Measurements from ENCODE around the gene ZCCHC2. TPM values are rescaled to one million over a fixed set of nuclear protein-coding genes. Genes with fewer than 3 reads are reported as not detected.

ZCCHC2 gene
- total RNA-seq, 1 experiment from 2014 or later = 3.2 TPM

DNA sequence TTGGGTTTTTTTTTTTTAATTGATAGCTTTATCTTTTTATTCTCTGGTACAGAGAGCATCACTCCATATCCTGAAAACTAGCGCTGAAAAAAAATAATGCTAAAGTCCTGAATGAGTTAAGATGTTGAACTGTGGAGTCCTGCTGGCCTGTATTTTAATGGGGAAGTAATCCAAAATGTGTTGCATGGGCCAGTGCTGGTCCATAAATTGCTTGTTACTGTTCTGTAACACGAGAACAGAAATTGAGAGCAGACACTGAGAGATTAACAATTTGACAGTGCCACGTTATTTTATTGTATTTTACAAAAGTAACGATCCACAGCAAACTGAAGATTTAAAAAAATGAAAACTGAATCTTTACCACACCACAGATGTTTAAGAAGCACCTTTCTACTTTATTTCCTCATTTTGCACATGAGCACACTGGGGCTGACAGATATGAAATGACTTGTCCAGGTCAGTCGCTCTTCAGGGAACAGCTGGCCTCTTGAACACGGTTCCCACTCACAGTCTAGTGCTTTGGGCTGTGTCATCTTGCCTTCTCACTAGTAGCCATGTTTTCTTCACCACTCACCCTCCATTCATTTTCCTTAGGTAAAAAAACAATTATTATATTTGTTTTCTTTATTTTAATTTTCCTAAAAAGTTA lies 35.3 kb downstream of the ZCCHC2 start:
- in situ Hi-C loops (cut with HindIII; ENCODE audit: low pct_unique_long_range_greater_than_20kb, low sequenced_read_pairs) = no loop called here

DNA sequence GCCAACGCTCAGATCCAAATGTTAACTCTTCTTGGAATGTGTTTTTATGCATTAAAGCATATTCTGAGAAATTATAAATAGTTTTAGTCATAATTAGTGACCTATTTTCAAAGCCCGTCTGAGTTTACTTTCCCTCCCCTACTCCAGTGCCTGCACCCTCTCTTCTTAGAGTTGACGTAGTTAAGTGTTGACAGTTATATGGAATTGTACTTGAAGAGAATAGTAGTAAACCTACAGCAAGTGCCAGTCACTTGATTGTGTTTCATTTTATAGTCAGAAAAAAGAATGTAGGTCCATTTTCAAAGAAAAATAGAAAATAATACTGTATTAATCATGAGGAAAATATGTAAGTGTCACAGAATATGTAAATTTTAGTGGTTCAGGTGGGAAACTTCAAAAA lies 41.2 kb downstream of the ZCCHC2 start:
- in situ Hi-C loops (cut with HindIII; ENCODE audit: low pct_unique_long_range_greater_than_20kb, low sequenced_read_pairs) = no loop called here
- DNase-seq (ENCODE audit: low read depth) = no peak

More for the DNA sequence above, 35.3 kb downstream of the ZCCHC2 start:
- DNase-seq (ENCODE audit: low read depth) = no peak

DNA sequence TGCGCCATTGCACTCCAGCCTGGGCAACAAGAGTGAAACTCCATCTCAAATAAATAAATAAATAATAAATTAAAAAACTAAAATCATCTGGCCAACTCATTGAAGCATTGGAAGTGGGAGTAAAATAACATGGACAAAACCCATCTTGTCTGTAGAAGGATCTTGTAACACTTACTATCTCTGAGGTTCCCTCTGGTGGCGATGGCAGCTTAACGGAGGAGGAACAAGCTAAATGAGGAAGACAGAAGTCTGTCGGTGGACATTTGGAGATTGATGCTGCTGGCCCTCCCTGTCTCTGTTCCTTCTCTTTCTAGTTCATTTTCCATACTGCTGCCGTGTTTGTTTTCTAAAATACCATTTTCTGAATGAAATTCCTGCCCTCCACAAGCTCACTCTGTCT lies 43.4 kb downstream of the ZCCHC2 start:
- peak; percentile 1 for DNase-seq (ENCODE audit: low read depth)
- in situ Hi-C loops (cut with HindIII; ENCODE audit: low pct_unique_long_range_greater_than_20kb, low sequenced_read_pairs) = no loop called here

DNA sequence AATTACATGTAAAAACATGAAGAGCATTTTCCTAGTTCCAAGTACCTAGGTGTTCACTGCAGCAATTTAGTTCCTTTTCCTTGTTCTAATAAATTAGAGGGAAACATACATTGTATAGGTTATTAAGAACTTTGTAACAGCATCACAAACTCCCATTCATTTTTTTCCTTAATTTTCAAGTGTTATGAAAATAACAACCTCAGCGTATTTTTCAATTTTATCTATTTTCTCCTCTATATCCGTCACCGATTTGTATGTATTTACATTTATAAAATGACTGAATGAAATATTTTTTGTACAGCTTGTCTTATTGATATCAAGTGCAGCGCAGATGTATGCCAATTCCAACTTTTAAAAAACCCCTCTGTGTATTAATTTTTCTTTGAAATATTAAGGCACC lies 44.0 kb downstream of the ZCCHC2 start:
- in situ Hi-C loops (cut with HindIII; ENCODE audit: low pct_unique_long_range_greater_than_20kb, low sequenced_read_pairs) = no loop called here
- no peak for DNase-seq (ENCODE audit: low read depth)

DNA sequence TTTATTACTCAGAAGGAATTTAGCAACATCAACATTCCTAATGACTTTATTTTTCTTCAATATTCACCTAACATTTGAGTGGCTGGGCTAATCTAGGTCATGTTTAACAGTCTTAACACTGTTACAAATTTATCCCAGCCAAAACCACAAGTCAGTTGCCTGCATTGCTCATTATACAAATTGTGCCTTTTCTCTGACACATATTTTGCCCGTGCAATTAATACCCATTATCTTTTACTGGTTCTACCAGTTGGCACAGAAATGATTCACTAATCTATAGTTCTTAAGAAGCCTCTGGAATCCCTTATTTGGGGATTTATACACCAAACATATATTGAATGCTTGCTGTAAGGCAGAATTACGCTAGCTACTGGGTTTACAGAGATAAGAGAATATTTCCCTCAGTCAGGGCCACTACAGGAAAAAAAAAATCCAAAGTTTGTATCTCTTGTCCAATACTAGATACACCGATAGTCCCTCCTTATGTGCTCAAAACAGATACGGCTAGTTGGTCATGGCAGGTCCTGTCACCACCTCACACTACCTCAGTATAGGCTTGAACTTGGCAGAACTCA lies 46.3 kb downstream of the ZCCHC2 start:
- DNase-seq (ENCODE audit: low read depth) = no peak
- in situ Hi-C loops (cut with HindIII; ENCODE audit: low pct_unique_long_range_greater_than_20kb, low sequenced_read_pairs) = no loop called here

DNA sequence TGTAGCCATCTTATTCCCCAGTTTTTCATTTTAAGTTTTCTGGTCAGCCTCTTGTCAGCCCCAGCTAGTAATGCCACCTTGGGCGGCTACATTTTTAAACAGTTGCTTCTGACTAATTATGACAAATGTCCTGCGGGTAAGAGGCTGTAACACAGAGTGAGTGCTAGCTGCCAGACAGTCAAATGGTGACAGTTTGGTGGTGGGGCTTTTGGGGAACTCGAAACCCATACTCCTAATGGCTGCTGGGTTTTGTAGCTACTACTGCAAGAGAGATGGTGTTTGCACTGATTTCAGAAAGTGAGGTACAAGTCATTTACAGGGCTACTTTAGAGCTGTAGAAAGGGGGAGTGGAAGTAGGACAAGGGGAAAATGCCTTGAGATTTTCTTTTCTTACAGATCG lies 48.2 kb downstream of the ZCCHC2 start:
- in situ Hi-C loops (cut with HindIII; ENCODE audit: low pct_unique_long_range_greater_than_20kb, low sequenced_read_pairs) = no loop called here
- DNase-seq (ENCODE audit: low read depth) = no peak

DNA sequence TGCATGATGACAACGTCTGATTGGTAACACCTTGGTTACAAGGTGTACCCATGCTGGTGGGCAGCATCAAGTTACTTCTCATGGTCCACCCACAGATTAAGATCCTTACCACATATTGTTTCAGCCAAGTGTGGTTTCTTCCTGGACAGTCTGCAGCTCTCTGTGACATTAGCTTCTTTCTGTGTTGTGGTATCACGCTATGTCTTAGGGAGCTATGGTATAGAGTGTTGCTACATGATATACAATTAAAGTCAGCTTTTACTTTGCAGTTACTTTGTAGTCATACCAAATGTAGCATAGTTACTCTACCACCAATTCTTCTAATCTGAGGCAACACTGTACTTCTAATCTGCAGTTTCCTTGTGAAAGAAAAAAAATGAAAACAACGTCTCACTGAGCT lies 48.8 kb downstream of the ZCCHC2 start:
- in situ Hi-C loops (cut with HindIII; ENCODE audit: low pct_unique_long_range_greater_than_20kb, low sequenced_read_pairs) = no loop called here

DNA sequence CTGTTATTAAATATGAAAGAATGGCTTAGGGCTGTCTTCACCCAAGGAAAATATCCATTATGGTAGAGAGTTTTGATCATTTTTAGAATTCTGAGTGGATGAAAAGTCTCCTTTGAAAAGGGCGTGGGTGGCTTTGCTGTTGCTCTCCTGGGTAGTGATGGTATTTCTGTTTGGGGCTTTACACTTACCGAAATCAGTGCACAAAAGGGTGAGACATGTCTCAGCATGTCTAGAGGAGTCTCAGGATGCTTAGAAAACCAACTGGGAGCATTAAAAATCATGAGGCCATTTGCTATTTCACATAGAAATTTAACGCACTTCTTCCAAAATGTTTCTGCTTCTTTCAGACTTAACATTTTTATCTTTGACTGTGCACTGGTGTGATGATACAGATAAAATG lies 49.6 kb downstream of the ZCCHC2 start:
- DNase-seq (ENCODE audit: low read depth) = no peak
- in situ Hi-C loops (cut with HindIII; ENCODE audit: low pct_unique_long_range_greater_than_20kb, low sequenced_read_pairs) = no loop called here

More for the DNA sequence above, 48.8 kb downstream of the ZCCHC2 start:
- DNase-seq (ENCODE audit: low read depth) = no peak

DNA sequence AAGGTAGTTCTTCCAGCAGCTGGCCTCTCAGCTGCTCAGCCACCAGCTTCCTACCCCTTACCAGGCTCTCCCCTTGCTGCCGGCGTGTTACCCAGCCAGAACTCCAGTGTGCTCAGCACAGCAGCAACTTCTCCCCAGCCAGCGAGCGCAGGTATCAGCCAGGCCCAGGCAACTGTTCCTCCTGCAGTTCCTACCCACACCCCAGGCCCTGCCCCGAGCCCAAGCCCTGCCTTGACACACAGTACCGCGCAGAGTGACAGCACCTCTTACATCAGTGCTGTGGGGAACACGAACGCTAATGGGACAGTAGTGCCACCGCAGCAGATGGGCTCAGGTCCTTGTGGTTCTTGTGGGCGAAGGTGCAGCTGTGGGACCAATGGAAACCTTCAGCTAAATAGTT lies 52.0 kb downstream of the ZCCHC2 start:
- in situ Hi-C loops (cut with HindIII; ENCODE audit: low pct_unique_long_range_greater_than_20kb, low sequenced_read_pairs) = no loop called here
- no peak for DNase-seq (ENCODE audit: low read depth)

DNA sequence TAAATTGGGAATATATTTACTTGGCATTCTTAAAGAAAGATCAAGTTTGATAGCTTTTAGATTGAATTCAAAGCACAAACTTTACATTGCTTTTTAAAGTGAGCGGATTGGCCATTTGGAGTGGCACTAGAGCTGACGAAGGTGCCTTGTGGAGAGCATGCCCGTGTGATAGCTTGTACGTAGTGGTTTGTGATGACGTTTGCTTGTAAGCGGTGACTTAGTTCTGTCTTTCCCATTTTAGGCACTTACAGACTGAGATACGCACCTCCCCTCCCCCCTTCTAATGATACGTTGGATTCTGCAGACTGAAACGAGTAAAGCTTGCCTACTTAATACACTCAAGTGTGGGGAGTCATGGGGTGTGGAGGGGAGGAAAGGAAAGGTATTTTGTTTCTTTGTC lies 53.4 kb downstream of the ZCCHC2 start:
- in situ Hi-C loops (cut with HindIII; ENCODE audit: low pct_unique_long_range_greater_than_20kb, low sequenced_read_pairs) = no loop called here
- DNase-seq (ENCODE audit: low read depth) = no peak

DNA sequence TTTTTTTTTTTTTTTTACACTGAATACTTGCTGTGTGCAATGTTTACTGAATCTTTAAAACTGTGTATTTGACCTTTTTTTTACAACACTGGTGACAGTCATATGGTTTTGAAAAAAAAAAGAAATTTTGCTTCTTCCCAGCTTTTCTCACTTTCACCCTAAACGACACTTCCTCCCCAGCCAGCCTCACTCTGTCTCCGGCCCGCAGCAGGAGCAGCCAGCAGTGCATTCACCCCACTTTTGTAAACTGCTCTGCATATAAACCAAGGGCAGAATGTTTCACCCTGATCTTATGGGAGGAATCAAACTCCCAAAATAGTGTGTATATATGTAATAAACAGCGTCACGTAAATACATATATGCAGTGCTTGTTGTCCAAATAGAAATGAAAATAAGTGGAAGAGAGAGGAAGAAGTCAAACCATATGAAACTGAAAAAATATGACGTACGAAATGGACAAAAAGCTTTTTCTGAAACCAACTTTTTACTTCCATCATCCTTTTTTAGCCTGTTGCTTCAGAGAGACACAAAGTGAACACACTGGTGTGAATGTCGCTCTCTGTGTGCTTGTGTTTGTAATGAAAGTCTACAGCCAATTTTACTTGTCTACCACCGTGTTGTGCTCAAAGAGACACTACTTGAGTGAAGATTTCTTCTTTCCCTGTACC lies 54.2 kb downstream of the ZCCHC2 start:
- in situ Hi-C loops (cut with HindIII; ENCODE audit: low pct_unique_long_range_greater_than_20kb, low sequenced_read_pairs) = no loop called here
- no peak for DNase-seq (ENCODE audit: low read depth)

DNA sequence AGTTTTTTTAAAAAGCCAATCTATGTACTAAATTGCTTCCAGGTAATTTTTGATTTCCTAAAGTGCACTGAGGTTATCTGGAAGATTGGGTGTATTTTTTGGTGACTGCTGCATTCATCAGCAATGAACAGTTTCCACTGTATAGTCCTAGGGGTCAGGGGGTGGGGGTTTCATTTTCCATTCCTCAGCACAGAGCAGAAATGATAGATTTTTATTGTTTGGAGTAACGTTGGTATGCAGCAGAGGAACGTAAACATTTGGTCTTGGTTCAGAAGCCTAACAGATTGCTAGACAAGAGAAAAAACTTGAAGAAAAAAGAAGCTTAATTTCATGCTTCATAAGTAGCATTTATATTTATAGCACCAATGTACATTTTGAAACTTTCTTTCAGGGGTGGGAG lies 54.9 kb downstream of the ZCCHC2 start:
- DNase-seq (ENCODE audit: low read depth) = no peak
- in situ Hi-C loops (cut with HindIII; ENCODE audit: low pct_unique_long_range_greater_than_20kb, low sequenced_read_pairs) = no loop called here

DNA sequence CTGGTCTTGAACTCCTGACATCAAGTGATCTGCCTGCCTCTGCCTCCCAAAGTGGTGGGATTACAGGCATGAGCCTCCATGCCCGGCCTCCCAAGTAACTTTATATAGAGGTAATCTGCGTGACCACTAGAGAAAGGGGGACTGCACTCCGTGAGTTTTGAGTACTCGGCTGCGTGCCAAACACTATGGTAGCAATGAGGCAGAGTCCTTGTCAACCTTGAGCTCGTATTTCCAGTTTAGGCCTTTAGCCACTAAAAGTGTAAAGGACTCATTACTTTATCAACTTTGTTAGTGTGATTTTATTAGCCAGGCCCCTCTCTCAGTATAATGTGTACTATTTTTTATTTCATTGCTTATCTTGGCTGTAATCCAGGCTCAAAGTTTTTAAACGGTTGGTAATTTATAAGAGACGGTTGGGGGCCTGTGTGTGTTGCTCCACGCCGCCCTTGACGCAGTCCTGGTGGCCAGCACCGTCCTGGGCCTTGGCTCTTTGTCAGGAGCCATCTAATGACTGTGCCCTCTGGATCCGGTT lies 56.2 kb downstream of the ZCCHC2 start:
- in situ Hi-C loops (cut with HindIII; ENCODE audit: low pct_unique_long_range_greater_than_20kb, low sequenced_read_pairs) = no loop called here
- peak; percentile 12 for DNase-seq (ENCODE audit: low read depth)

DNA sequence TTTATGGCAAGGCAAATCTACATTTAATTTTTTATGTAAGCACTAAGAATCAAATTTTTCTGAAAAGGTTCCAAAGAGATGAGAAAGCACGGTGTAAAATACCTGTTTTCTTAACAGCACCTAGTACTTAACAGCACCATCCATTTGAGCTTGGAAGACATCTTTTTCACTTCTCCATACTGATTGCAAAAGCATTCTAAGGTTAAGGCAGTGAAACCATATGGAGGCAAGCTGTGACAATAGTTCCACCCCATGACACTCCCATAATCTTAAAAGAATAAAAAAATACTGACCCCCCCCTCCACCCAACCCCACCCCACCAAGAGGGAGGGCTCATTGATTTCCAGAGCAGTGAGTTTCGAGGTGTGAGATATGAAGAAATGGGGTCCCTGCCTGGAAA lies 60.6 kb downstream of the ZCCHC2 start:
- in situ Hi-C loops (cut with HindIII; ENCODE audit: low pct_unique_long_range_greater_than_20kb, low sequenced_read_pairs) = no loop called here
- no peak for DNase-seq (ENCODE audit: low read depth)

DNA sequence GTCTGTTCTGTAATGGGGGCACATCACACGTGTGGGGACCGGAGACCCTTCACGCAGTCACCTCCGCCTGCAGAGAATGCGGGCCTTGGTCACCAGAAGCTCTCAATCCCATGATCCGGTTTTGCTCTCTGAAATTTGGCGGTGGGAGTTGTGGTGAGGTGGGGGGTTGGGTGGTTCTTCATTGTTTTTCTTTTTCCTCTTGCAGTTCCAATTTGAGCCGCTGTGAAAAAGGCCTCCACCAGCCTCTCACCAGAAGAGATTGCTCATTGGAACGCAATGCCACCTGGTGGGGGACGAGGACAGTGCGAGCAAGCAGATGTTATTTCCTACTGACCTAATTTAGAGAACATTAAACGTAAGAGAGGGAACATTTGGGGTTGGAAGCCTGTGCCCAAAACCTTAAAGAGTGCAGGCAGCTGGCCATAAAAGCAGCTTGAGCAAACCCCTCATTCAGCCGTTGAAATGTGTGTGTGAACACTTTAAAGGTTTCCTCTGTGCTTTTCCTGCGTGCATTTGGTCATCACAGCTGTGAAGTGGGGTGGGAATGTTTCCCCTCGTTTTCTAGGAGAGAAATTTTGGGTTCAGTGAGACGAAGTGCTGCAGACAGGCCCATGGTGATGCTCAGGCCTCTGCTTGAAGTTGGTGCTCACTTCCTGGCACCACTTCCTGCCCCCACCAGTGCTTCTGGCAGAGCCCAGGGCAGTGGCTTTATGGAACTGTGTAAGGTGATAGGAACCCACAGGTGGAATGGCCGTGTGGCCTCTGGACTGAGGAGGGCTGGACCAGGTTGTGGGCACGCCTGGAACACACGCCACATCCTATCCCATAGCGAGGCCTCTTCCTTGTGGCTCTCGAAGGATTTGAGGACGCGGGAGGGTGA lies 61.7 kb downstream of the ZCCHC2 start:
- in situ Hi-C loops (cut with HindIII; ENCODE audit: low pct_unique_long_range_greater_than_20kb, low sequenced_read_pairs) = no loop called here
- peak; percentile 54 for DNase-seq (ENCODE audit: low read depth)

DNA sequence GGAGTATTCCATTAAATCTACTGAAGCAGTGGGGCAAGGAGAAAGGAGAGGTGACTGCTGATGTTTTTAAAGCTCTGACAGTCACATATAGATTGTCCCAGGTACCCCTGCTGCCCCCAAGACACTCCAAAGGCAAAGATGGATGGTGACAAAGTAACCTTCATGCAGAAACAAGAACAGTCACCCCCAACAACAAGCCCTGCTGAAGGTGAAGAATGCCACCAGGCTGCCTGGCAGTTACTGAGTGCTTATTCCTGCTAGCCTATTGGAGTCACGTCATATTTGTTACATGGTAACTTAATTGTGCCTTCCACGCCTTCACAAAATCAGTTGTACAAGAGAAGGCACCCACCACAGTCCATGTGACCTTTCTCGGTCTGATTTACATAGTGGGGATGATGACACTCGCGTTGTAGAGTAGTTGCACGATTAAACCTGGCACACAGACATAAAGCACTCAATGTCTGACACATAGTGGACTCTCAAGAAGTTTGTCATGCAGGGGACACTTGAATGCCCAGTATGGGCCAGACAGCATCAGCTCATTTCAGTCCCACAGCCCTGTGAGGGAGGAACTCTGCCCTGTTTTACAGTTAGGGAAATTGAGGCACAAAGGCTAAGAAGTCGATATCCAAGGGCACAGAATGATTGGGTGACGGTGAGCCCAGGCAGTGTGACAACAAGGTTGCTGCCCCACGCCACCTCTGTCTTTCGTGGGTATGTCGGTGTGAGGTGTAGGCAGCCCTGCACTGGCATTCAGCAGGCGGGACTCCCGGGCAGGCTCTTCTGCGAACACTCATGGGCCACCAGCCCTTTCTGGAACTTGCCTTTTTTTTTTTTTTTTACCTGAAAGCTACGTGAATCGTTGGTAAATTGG lies 62.7 kb downstream of the ZCCHC2 start:
- DNase-seq (ENCODE audit: low read depth) = no peak
- in situ Hi-C loops (cut with HindIII; ENCODE audit: low pct_unique_long_range_greater_than_20kb, low sequenced_read_pairs) = no loop called here

DNA sequence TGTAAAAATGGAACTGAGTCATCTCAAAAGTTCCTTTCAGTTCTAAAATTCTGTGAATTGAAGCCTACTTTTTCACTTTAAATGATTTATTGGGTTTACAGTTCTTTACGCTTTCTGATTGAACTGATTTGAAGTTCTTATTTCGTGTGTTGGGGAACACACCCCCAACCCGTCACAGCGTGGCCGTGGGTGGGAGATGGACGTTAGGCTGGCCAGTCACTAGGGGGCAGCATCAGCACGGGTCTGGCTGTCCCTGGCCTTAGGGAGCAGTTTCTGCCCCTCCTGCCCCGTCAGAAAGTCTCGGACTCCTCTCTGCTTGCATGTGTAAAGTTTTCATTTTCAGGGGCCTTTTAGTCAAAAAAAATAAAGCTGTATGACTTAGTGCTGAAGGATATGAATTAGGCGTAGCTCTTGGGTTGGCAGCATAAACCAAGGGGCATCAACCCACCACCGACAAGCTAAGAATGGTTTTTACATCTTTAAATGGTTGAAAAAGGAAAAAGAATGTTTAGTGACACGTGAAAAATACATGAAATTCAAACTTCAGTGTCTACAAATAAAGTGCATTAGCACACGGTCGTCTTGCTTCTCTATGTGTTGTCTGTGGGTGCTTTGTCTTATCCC lies 63.4 kb downstream of the ZCCHC2 start:
- DNase-seq (ENCODE audit: low read depth) = peak; percentile 8
- in situ Hi-C loops (cut with HindIII; ENCODE audit: low pct_unique_long_range_greater_than_20kb, low sequenced_read_pairs) = no loop called here
